ENCODE data around the gene ERN1.

The ERN1 gene

GRCh38 chr17:64006361-64007088 is 123.4 kb downstream of the ERN1 start:
- DNase-seq (ENCODE audit: low read depth in 4 of 4, low spot score in 1 of 4), result no peak

- DNase-seq (ENCODE audit: low read depth in 4 of 4, low spot score in 1 of 4), result no peak
Observed at GRCh38 chr17:64005734-64006167, 124.2 kb downstream of the ERN1 start.

GRCh38 chr17:64004903-64005733 is 124.8 kb downstream of the ERN1 start:
- no peak for DNase-seq (ENCODE audit: low read depth in 4 of 4, low spot score in 1 of 4)

GRCh38 chr17:64004218-64004770 is 125.7 kb downstream of the ERN1 start:
- DNase-seq (ENCODE audit: low read depth in 4 of 4, low spot score in 1 of 4), result no peak

GRCh38 chr17:64003526-64004121 is 126.3 kb downstream of the ERN1 start:
- DNase-seq (ENCODE audit: low read depth in 4 of 4, low spot score in 1 of 4), result no peak

GRCh38 chr17:64002658-64003525 is 127.1 kb downstream of the ERN1 start:
- DNase-seq (ENCODE audit: low read depth in 4 of 4, low spot score in 1 of 4), result no peak

GRCh38 chr17:64001763-64002529 is 128.0 kb downstream of the ERN1 start:
- DNase-seq (ENCODE audit: low read depth in 4 of 4, low spot score in 1 of 4), result no peak

- DNase-seq (ENCODE audit: low read depth in 4 of 4, low spot score in 1 of 4), result no peak
Observed at GRCh38 chr17:64001091-64001579, 128.8 kb downstream of the ERN1 start.

GRCh38 chr17:63999680-64000531 is 130.0 kb downstream of the ERN1 start:
- DNase-seq (ENCODE audit: low read depth in 4 of 4, low spot score in 1 of 4), result no peak

GRCh38 chr17:63998721-63999679 is 130.9 kb downstream of the ERN1 start:
- DNase-seq (ENCODE audit: low read depth in 4 of 4, low spot score in 1 of 4), result no peak

GRCh38 chr17:63998050-63998720 is 131.8 kb downstream of the ERN1 start, which contains the start of gene PRR29:
Gene PRR29, plus strand, starts transcription at chr17:63998351. Its CDS starts 14 bp downstream, at chr17:63998365.
- peak in 3 of 4 experiments; percentile 39 to 61 (median 58) for DNase-seq (ENCODE audit: low read depth in 4 of 4, low spot score in 1 of 4)

- no peak for DNase-seq (ENCODE audit: low read depth in 4 of 4, low spot score in 1 of 4)
Observed at GRCh38 chr17:63997341-63998048, 132.4 kb downstream of the ERN1 start.

- no peak for DNase-seq (ENCODE audit: low read depth in 4 of 4, low spot score in 1 of 4)
Observed at GRCh38 chr17:63996430-63997182, 133.3 kb downstream of the ERN1 start.

GRCh38 chr17:63995626-63996025 is 134.3 kb downstream of the ERN1 start:
- DNase-seq (ENCODE audit: low read depth in 4 of 4, low spot score in 1 of 4), result no peak

- DNase-seq (ENCODE audit: low read depth in 4 of 4, low spot score in 1 of 4), result no peak
Observed at GRCh38 chr17:63993368-63993985, 136.5 kb downstream of the ERN1 start.
